ENCODE measurements around the gene SPECC1.
"Not testable (repeated sequence)": the region's sequence is repeated elsewhere in the genome, so short reads cannot be mapped to it uniquely, and the experiment has no call there.

The SPECC1 gene

DNA sequence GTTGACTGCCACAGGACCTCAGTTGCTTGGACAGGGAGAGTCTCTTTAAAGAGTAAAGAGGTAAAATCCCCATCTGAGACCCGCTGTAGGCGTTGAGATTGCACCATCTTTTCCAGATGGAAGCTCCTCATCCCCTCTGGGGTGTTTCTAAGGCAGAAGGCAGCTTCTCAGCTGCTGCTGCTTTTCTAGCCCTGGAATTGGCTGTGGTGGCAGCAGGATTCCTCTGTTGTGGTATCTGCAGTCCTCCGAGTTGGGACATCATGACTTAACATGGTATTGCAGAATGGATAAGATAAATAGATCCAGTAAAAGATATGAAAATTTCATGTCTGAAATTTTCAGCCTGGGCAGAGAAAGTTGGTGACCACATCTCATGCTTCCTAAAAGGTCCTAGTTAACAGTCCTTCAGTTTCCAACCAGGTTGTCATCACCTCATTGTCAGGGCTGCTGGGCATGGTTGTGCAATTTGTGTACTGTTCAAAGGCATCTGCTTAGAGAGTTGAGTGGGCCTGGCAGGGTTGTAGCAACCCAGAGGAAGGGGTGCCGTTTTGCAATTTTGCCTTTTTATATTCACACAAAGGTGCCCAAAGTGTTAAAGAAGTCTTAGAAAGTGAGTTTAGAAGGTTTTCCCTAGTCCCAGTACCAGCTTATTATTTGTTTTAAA, 150.4 kb downstream of the SPECC1 start:
- DNase-seq (ENCODE audit: extremely low read depth, insufficient read length) = no peak
- Histone ChIP-seq H3K4me3 (replicated peaks; ENCODE audit: low read depth, low read length) (no peak overlapping the region), H3K36me3 (ENCODE audit: control insufficient read depth, insufficient read depth, low read length) (no peaks in the 10 kb centered on the region), H3K27me3 (replicated peaks; ENCODE audit: control insufficient read depth, insufficient read depth, low read length) (no peaks in the 10 kb centered on the region)
- TF ChIP-seq, protein P1, sequence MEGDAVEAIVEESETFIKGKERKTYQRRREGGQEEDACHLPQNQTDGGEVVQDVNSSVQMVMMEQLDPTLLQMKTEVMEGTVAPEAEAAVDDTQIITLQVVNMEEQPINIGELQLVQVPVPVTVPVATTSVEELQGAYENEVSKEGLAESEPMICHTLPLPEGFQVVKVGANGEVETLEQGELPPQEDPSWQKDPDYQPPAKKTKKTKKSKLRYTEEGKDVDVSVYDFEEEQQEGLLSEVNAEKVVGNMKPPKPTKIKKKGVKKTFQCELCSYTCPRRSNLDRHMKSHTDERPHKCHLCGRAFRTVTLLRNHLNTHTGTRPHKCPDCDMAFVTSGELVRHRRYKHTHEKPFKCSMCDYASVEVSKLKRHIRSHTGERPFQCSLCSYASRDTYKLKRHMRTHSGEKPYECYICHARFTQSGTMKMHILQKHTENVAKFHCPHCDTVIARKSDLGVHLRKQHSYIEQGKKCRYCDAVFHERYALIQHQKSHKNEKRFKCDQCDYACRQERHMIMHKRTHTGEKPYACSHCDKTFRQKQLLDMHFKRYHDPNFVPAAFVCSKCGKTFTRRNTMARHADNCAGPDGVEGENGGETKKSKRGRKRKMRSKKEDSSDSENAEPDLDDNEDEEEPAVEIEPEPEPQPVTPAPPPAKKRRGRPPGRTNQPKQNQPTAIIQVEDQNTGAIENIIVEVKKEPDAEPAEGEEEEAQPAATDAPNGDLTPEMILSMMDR (IDR thresholded peaks at IDR 0.05; ENCODE audit: insufficient read depth, low read length, poor library complexity, severe bottlenecking) = no peak

DNA sequence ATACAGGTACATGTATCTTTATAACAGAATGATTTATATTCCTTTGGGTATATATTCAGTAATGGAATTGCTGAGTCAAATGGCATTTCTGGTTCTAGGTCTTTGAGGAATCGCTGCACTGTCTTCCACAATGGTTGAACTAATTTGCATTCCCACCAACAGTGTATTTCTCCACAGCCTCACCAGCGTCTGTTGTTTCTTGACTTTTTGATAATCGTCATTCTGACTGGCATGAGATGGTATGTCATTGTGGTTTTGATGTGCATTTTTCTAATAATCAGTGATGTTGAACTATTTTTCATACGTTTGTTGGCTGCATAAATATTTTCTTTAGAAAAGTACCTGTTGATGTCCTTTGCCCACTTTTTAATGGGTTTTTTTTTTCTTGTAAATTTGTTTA, 156.4 kb downstream of the SPECC1 start:
- DNase-seq (ENCODE audit: extremely low read depth, insufficient read length); H3K4me3 ChIP-seq (replicated peaks; ENCODE audit: low read depth, low read length); H3K27me3 ChIP-seq (replicated peaks; ENCODE audit: control insufficient read depth, insufficient read depth, low read length); H3K36me3 ChIP-seq (ENCODE audit: control insufficient read depth, insufficient read depth, low read length): not testable (repeated sequence)

DNA sequence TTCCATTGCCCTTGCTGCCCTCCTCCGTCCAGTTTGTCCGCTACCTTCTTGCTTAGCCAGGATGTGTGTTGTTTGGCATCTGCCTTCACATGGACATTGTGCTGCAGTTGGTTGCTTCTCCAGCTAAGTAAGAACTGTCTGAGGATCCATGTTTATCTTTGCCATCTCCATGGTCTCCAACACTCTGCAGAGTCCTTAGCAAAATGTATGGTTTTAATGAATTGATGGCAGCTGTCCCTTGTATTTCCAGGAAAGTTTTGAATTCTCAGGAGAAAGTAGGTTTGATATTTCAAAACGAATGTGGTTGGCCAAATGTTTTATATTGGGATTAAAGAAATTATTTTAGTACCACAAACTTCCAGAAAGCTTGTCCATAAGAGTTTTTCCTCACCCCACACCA, 160.9 kb downstream of the SPECC1 start:
- TF ChIP-seq, protein P1 (IDR thresholded peaks at IDR 0.05; ENCODE audit: insufficient read depth, low read length, poor library complexity, severe bottlenecking) = no peak
- Histone ChIP-seq H3K4me3 (replicated peaks; ENCODE audit: low read depth, low read length) (no peak overlapping the region), H3K36me3 (ENCODE audit: control insufficient read depth, insufficient read depth, low read length) (no peaks in the 10 kb centered on the region), H3K27me3 (replicated peaks; ENCODE audit: control insufficient read depth, insufficient read depth, low read length) (no peaks in the 10 kb centered on the region)
- DNase-seq (ENCODE audit: extremely low read depth, insufficient read length) = no peak

DNA sequence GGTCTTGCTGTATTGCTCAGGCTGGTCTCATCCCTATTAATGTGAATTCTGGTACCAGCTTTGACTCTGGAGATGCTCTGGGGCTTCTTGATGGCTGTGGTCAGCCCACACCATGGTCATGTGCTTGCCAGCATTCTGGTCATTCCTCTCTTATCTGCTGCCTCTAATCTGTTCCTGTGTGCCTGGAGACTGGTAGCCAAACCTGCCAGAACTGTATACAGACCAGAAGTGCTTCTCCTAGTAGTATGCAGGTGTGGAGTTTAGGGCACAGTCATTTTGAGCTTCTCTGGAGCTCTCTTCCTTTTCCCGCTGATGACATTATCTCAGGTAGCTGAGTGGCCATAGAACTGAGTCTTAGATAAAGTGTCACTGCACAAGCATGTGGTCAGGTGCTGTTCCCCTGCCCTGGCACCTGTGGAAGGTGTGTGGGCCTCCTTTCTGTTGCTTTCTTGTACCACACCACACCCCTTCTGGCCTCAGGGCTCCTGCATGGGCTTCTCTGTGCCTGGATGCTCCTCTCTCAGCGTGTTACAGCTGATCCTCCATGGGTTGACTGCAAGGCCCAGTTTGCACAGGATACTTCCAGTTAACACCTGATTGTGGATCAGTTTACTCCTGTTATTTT, 162.7 kb downstream of the SPECC1 start:
- H3K27me3 ChIP-seq (replicated peaks; ENCODE audit: control insufficient read depth, insufficient read depth, low read length) = no peaks in the 10 kb centered on the region
- TF ChIP-seq, protein P1 (IDR thresholded peaks at IDR 0.05; ENCODE audit: insufficient read depth, low read length, poor library complexity, severe bottlenecking) = no peak
- DNase-seq (ENCODE audit: extremely low read depth, insufficient read length) = no peak
- no peaks in the 10 kb centered on the region for H3K36me3 ChIP-seq (ENCODE audit: control insufficient read depth, insufficient read depth, low read length)
- H3K4me3 ChIP-seq (replicated peaks; ENCODE audit: low read depth, low read length) = no peak overlapping the region

DNA sequence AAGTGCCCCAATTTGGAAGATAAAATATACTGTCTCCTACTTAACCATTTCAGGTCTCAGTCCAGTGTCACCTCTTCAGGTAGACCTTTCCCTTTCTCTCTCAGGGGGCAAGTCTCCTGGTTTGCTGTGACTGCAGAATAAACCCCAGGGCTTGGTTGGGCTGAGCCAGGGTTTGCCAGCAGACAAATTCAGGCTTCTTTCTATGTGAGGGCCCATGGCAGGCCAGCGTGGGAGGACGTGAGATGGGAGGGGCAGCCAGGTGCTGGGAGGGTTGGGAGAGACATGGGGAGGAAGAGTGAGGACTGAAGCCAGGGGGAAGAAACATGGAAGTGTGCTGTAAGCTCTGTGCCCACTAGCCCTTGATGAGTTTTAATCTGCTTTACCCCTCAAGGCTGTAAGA, 163.2 kb downstream of the SPECC1 start:
- Histone ChIP-seq H3K27me3 (replicated peaks; ENCODE audit: control insufficient read depth, insufficient read depth, low read length) (no peaks in the 10 kb centered on the region), H3K4me3 (replicated peaks; ENCODE audit: low read depth, low read length) (no peak overlapping the region), H3K36me3 (ENCODE audit: control insufficient read depth, insufficient read depth, low read length) (no peaks in the 10 kb centered on the region)
- DNase-seq (ENCODE audit: extremely low read depth, insufficient read length) = no peak
- TF ChIP-seq, protein P1 (IDR thresholded peaks at IDR 0.05; ENCODE audit: insufficient read depth, low read length, poor library complexity, severe bottlenecking) = no peak

DNA sequence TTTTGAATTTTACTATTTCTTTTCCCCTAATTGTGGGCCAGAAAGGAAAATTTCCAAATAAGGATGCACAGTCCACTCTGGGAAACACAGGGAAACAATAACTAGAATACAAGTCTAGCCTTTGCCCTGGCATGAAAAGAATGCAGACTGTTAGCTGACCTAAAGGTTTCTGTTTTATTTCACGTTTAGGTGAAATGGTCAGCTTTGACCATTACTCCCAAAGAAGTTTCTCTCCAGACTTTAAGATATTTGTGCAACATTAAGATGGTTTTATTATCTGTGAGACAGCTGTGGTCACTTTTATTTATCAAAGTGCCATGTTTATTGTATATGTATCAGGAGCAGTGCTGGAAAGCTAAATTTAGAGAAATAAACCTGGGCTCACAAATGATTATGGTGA, 163.9 kb downstream of the SPECC1 start:
- H3K4me3 ChIP-seq (replicated peaks; ENCODE audit: low read depth, low read length) = no peak overlapping the region
- TF ChIP-seq, protein P1 (IDR thresholded peaks at IDR 0.05; ENCODE audit: insufficient read depth, low read length, poor library complexity, severe bottlenecking) = no peak
- H3K27me3 ChIP-seq (replicated peaks; ENCODE audit: control insufficient read depth, insufficient read depth, low read length) = no peaks in the 10 kb centered on the region
- no peak for DNase-seq (ENCODE audit: extremely low read depth, insufficient read length)
- no peaks in the 10 kb centered on the region for H3K36me3 ChIP-seq (ENCODE audit: control insufficient read depth, insufficient read depth, low read length)
